CD4-positive, alpha-beta T cell treated with Interleukin-4 for 4 hours (primary cell): ENCODE measurements around the gene MYO1A.
A peak's percentile ranks its signal among the peaks of the same experiment; 100 is the strongest.
"Not testable (repeated sequence)": the region's sequence is repeated elsewhere in the genome, so short reads cannot be mapped to it uniquely, and the experiment has no call there.

ENCODE experiments used
- DNase-seq: peaks from one replicate; pipeline ENCODE4 v3.0.0-alpha.2; 2020

Gene MYO1A

GRCh38 chr12:57087010-57087690, 37.2 kb upstream of the MYO1A start:
- peak; percentile 89 for DNase-seq

GRCh38 chr12:57086493-57087009, 36.6 kb upstream of the MYO1A start:
- DNase-seq, result peak; percentile 43

- DNase-seq, result no peak
Observed at GRCh38 chr12:57085999-57086492, 36.1 kb upstream of the MYO1A start.

GRCh38 chr12:57080855-57081254, 30.9 kb upstream of the MYO1A start:
- no peak for DNase-seq

- no peak for DNase-seq
Observed at GRCh38 chr12:57079821-57080220, 29.9 kb upstream of the MYO1A start.

- DNase-seq, result peak; percentile 100
Observed at GRCh38 chr12:57078519-57079404, 28.8 kb upstream of the MYO1A start, which contains the start of gene NEMP1. TSS of gene NEMP1 (minus strand) at chr12:57078791. CDS start at chr12:57078745, 46 bp downstream.

GRCh38 chr12:57073566-57074450, 23.9 kb upstream of the MYO1A start:
- not testable (repeated sequence) for DNase-seq

GRCh38 chr12:57072661-57073060, 22.7 kb upstream of the MYO1A start:
- DNase-seq, result no peak

GRCh38 chr12:57069523-57069922, 19.6 kb upstream of the MYO1A start:
- peak; percentile 84 for DNase-seq

- DNase-seq, result no peak
Observed at GRCh38 chr12:57066245-57066644, 16.3 kb upstream of the MYO1A start.

- DNase-seq, result peak; percentile 81
Observed at GRCh38 chr12:57063991-57064685, 14.2 kb upstream of the MYO1A start.

GRCh38 chr12:57058454-57058853, 8.5 kb upstream of the MYO1A start:
- no peak for DNase-seq

GRCh38 chr12:57057067-57057751, 7.3 kb upstream of the MYO1A start:
- DNase-seq, result no peak

GRCh38 chr12:57055824-57056223, 5.9 kb upstream of the MYO1A start:
- DNase-seq, result no peak

- not testable (repeated sequence) for DNase-seq
Observed at GRCh38 chr12:57053901-57054300, 4.0 kb upstream of the MYO1A start.

- not testable (repeated sequence) for DNase-seq
Observed at GRCh38 chr12:57053146-57053545, 3.2 kb upstream of the MYO1A start.

- no peak for DNase-seq
Observed at GRCh38 chr12:57051011-57051410, 1.1 kb upstream of the MYO1A start.

- DNase-seq, result no peak
Observed at GRCh38 chr12:57049119-57049446, 846 bp downstream of the MYO1A start.

GRCh38 chr12:57048423-57049118, 1.4 kb downstream of the MYO1A start:
- DNase-seq, result no peak

- DNase-seq, result no peak
Observed at GRCh38 chr12:57047981-57048380, 1.9 kb downstream of the MYO1A start.
